Hepatocyte (in vitro differentiated cells): ENCODE data around the gene PLA2G4A. TPM values are rescaled to one million over a fixed set of nuclear protein-coding genes. Genes with fewer than 3 reads are reported as not detected.

Experiments used
- DNase-seq: peaks from one replicate; pipeline ENCODE4 v3.0.0-alpha.2; 2016; ENCODE audit warnings: low spot score
- H2AFZ ChIP-seq: fragments of 200-600 bp; sonication (generic); 2 replicates; pipeline ENCODE4 v1.6.0; 2016; ENCODE audit warnings: antibody characterized with exemption, mild to moderate bottlenecking
- H3K27ac ChIP-seq: fragments of 200-600 bp; sonication (generic); 2 replicates; pipeline ENCODE4 v1.5.1; 2016; ENCODE audit warnings: mild to moderate bottlenecking
- H3K27me3 ChIP-seq: fragments of 200-600 bp; sonication (generic); 2 replicates; pipeline ENCODE4 v1.6.1; 2016
- H3K36me3 ChIP-seq: fragments of 200-600 bp; sonication (generic); replicated peaks from 2 replicates; pipeline ENCODE4 v1.5.1; 2016; ENCODE audit warnings: low read depth; ENCODE audit not compliant: insufficient read depth
- H3K4me1 ChIP-seq: fragments of 200-600 bp; sonication (generic); 2 replicates; pipeline ENCODE4 v1.5.1; 2016; ENCODE audit warnings: mild to moderate bottlenecking, moderate library complexity; ENCODE audit not compliant: insufficient read depth
- H3K4me2 ChIP-seq: fragments of 200-600 bp; sonication (generic); 2 replicates; pipeline ENCODE4 v1.6.0; 2016
- H3K4me3 ChIP-seq: fragments of 200-600 bp; sonication (generic); 2 replicates; pipeline ENCODE4 v1.5.1; 2016; ENCODE audit warnings: mild to moderate bottlenecking
- H3K79me2 ChIP-seq: fragments of 200-600 bp; sonication (generic); 2 replicates; pipeline ENCODE4 v1.6.0; 2017; ENCODE audit warnings: mild to moderate bottlenecking
- H3K9me2 ChIP-seq: fragments of 200-600 bp; sonication (generic); replicated peaks from 2 replicates; pipeline ENCODE4 v1.6.0; 2017; ENCODE audit warnings: mild to moderate bottlenecking; ENCODE audit not compliant: insufficient read depth
- H3K9me3 ChIP-seq: fragments of 200-600 bp; sonication (generic); 2 replicates; pipeline ENCODE4 v1.5.1; 2016; ENCODE audit warnings: low read depth, mild to moderate bottlenecking
- H4K20me1 ChIP-seq: fragments of 200-600 bp; sonication (generic); 2 replicates; pipeline ENCODE4 v1.6.0; 2016; ENCODE audit warnings: mild to moderate bottlenecking; ENCODE audit not compliant: insufficient read depth, poor library complexity, severe bottlenecking
- CTCF ChIP-seq: fragments of 200-600 bp; sonication (generic); IDR thresholded peaks from 2 replicates; pipeline ENCODE4 v1.5.1; 2016; ENCODE audit warnings: antibody characterized with exemption, mild to moderate bottlenecking; ENCODE audit not compliant: poor library complexity
- EZH2 ChIP-seq: fragments of 200-600 bp; sonication (generic); IDR thresholded peaks from 2 replicates; pipeline ENCODE4 v1.6.1; 2016; ENCODE audit warnings: antibody characterized with exemption, mild to moderate bottlenecking, borderline replicate concordance
- EZH2phosphoT487 ChIP-seq: fragments of 200-600 bp; sonication (generic); IDR thresholded peaks from one replicate; pipeline ENCODE4 v1.6.1; 2018; ENCODE audit warnings: antibody characterized with exemption, mild to moderate bottlenecking, low read depth, moderate library complexity; ENCODE audit not compliant: unreplicated experiment, severe bottlenecking
- WGBS: methylation state at CpG from one replicate; pipeline ENCODE4 v1.1.6; 2016; ENCODE audit warnings: low lambda C conversion rate; ENCODE audit errors: missing lambda C conversion rate; 5-methylcytosine and 5-hydroxymethylcytosine counted together
- polyA plus RNA-seq: library from polyadenylated mRNA; unstranded; fragments of >200 nt; fragmentation: Nextera tagmentation; extraction: Ambion mirVana; gene quantifications from 2 replicates; pipeline ENCODE4 v1.2.1, GENCODE V29; 2016
- total RNA-seq: library from RNA; depleted of rRNA; stranded (reverse); fragments of >200 nt; gene quantifications from 2 replicates; pipeline ENCODE4 v1.2.3, GENCODE V29; 2014

Gene PLA2G4A
- total and polyA plus RNA-seq, 2 experiments from 2014 or later: 21.3 to 24.9 TPM

GRCh38 chr1:186782791-186783190, 46.0 kb upstream of the PLA2G4A start:
- Histone ChIP-seq H4K20me1 (no peaks in the 10 kb centered on the region), H3K36me3 (no peaks in the 10 kb centered on the region), H3K27me3 (no peaks in the 10 kb centered on the region), H3K79me2 (no peaks in the 10 kb centered on the region), H3K9me2 (no peaks in the 10 kb centered on the region), H3K4me2 (no peak overlapping the region), H3K27ac (no peak overlapping the region), H3K4me3 (no peak overlapping the region), H2AFZ (no peak overlapping the region), H3K4me1 (no peaks in the 10 kb centered on the region), H3K9me3 (no peaks in the 10 kb centered on the region)
- TF ChIP-seq EZH2: no peak
- TF ChIP-seq EZH2phosphoT487: no peak
- TF ChIP-seq CTCF: no peak
- 87% methylated on average over 4 of the region's 4 CpGs for WGBS
- DNase-seq: no peak

DNA sequence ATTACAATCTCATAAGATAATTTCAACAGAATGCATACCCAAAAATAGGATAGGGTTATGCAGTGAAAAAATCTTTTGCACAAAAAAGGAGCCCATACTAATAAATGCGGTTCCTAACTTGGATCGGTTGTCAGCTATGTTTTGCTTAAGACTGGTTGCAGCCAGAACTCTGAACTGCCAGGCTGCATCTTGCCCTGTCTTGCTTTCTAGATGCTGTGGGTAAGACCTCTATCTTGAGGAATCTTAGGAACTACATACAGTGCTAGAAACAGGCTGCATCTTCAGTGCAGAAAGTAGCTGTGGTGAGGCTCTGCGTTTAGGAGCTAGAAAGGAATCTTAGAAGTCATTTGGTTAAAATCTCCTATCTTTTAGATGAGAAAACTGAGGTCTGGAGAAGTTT, 45.6 kb upstream of the PLA2G4A start:
- 89% methylated on average over 3 of the region's 3 CpGs for WGBS
- Histone ChIP-seq H3K4me3 (no peak overlapping the region), H3K9me3 (no peaks in the 10 kb centered on the region), H2AFZ (no peak overlapping the region), H3K9me2 (no peaks in the 10 kb centered on the region), H3K27ac (no peak overlapping the region), H4K20me1 (no peaks in the 10 kb centered on the region), H3K36me3 (no peaks in the 10 kb centered on the region), H3K4me2 (no peak overlapping the region), H3K4me1 (no peaks in the 10 kb centered on the region), H3K79me2 (no peaks in the 10 kb centered on the region), H3K27me3 (no peaks in the 10 kb centered on the region)
- DNase-seq: no peak
- TF ChIP-seq CTCF: no peak
- no peak for TF ChIP-seq EZH2
- no peak for TF ChIP-seq EZH2phosphoT487

GRCh38 chr1:186785503-186785902, 43.2 kb upstream of the PLA2G4A start:
- Histone ChIP-seq H4K20me1 (no peaks in the 10 kb centered on the region), H3K27me3 (no peaks in the 10 kb centered on the region), H3K36me3 (no peaks in the 10 kb centered on the region), H3K4me1 (no peaks in the 10 kb centered on the region), H3K9me3 (no peaks in the 10 kb centered on the region), H3K4me3 (no peak overlapping the region), H3K9me2 (no peaks in the 10 kb centered on the region), H2AFZ (no peak overlapping the region), H3K79me2 (no peaks in the 10 kb centered on the region), H3K27ac (no peak overlapping the region), H3K4me2 (no peak overlapping the region)
- TF ChIP-seq EZH2: no peak
- 51% methylated on average over 2 of the region's 2 CpGs for WGBS
- DNase-seq: no peak

GRCh38 chr1:186790101-186790500, 38.6 kb upstream of the PLA2G4A start:
- H3K9me3 ChIP-seq: no peaks in the 10 kb centered on the region
- DNase-seq: no peak
- H4K20me1 ChIP-seq: no peaks in the 10 kb centered on the region
- H2AFZ ChIP-seq: no peak overlapping the region
- WGBS: 89% methylated on average over 1 of the region's 1 CpG
- no peak overlapping the region for H3K4me2 ChIP-seq
- no peak overlapping the region for H3K27ac ChIP-seq
- TF ChIP-seq EZH2phosphoT487 (no peak), CTCF (no peak), EZH2 (no peak)
- H3K4me3 ChIP-seq: no peak overlapping the region
- H3K9me2 ChIP-seq: no peaks in the 10 kb centered on the region
- no peaks in the 10 kb centered on the region for H3K79me2 ChIP-seq
- H3K36me3 ChIP-seq: no peaks in the 10 kb centered on the region
- no peaks in the 10 kb centered on the region for H3K27me3 ChIP-seq
- no peaks in the 10 kb centered on the region for H3K4me1 ChIP-seq
